Measurements from ENCODE around the gene LGI1.

The LGI1 gene

GRCh38 chr10:93762979-93763391 is 5.2 kb downstream of the LGI1 start:
- DNase-seq (ENCODE audit: low spot score) = no peak
- H3K27me3 Mint-ChIP-seq (ENCODE audit: low read depth) = peaks cover 30% of the 10 kb centered on the region
- H3K4me3 Mint-ChIP-seq = no peak overlapping the region
- H3K36me3 Mint-ChIP-seq (ENCODE audit: low read depth) = no peaks in the 10 kb centered on the region
- no peaks in the 10 kb centered on the region for H3K9me3 Mint-ChIP-seq
- H3K27ac Mint-ChIP-seq = no peak overlapping the region
- H3K4me1 Mint-ChIP-seq (ENCODE audit: low read depth) = no peaks in the 10 kb centered on the region

GRCh38 chr10:93766918-93767317 is 9.2 kb downstream of the LGI1 start:
- Mint-ChIP-seq H3K4me3 (no peak overlapping the region), H3K4me1 (ENCODE audit: low read depth) (no peaks in the 10 kb centered on the region), H3K36me3 (ENCODE audit: low read depth) (no peaks in the 10 kb centered on the region), H3K27ac (no peak overlapping the region), H3K27me3 (ENCODE audit: low read depth) (peaks cover 7% of the 10 kb centered on the region), H3K9me3 (no peaks in the 10 kb centered on the region)
- no peak for DNase-seq (ENCODE audit: low spot score)

GRCh38 chr10:93767724-93768399 is 10.1 kb downstream of the LGI1 start:
- Mint-ChIP-seq H3K27ac (no peak overlapping the region), H3K9me3 (no peaks in the 10 kb centered on the region), H3K4me1 (ENCODE audit: low read depth) (no peaks in the 10 kb centered on the region), H3K4me3 (no peak overlapping the region), H3K27me3 (ENCODE audit: low read depth) (peaks cover 7% of the 10 kb centered on the region), H3K36me3 (ENCODE audit: low read depth) (no peaks in the 10 kb centered on the region)
- DNase-seq (ENCODE audit: low spot score) = no peak

GRCh38 chr10:93768892-93769291 is 11.2 kb downstream of the LGI1 start:
- no peaks in the 10 kb centered on the region for H3K36me3 Mint-ChIP-seq (ENCODE audit: low read depth)
- no peak for DNase-seq (ENCODE audit: low spot score)
- H3K4me1 Mint-ChIP-seq (ENCODE audit: low read depth) = no peaks in the 10 kb centered on the region
- H3K4me3 Mint-ChIP-seq = no peak overlapping the region
- H3K27me3 Mint-ChIP-seq (ENCODE audit: low read depth) = peaks cover 7% of the 10 kb centered on the region
- no peak overlapping the region for H3K27ac Mint-ChIP-seq
- H3K9me3 Mint-ChIP-seq = no peaks in the 10 kb centered on the region

- no peaks in the 10 kb centered on the region for H3K9me3 Mint-ChIP-seq
- peaks cover 14% of the 10 kb centered on the region for H3K27me3 Mint-ChIP-seq (ENCODE audit: low read depth)
- no peak overlapping the region for H3K4me3 Mint-ChIP-seq
- no peaks in the 10 kb centered on the region for H3K4me1 Mint-ChIP-seq (ENCODE audit: low read depth)
- DNase-seq (ENCODE audit: low spot score) = no peak
- H3K27ac Mint-ChIP-seq = no peak overlapping the region
- no peaks in the 10 kb centered on the region for H3K36me3 Mint-ChIP-seq (ENCODE audit: low read depth)
Observed at GRCh38 chr10:93771354-93771753, 13.6 kb downstream of the LGI1 start.

- Mint-ChIP-seq H3K9me3 (no peaks in the 10 kb centered on the region), H3K36me3 (ENCODE audit: low read depth) (no peaks in the 10 kb centered on the region), H3K4me3 (no peak overlapping the region), H3K27me3 (ENCODE audit: low read depth) (peaks cover 13% of the 10 kb centered on the region), H3K4me1 (ENCODE audit: low read depth) (no peaks in the 10 kb centered on the region), H3K27ac (no peak overlapping the region)
- no peak for DNase-seq (ENCODE audit: low spot score)
Observed at GRCh38 chr10:93773120-93773519, 15.4 kb downstream of the LGI1 start.

GRCh38 chr10:93773705-93774104 is 16.0 kb downstream of the LGI1 start:
- Mint-ChIP-seq H3K4me3 (no peak overlapping the region), H3K27me3 (ENCODE audit: low read depth) (peaks cover 13% of the 10 kb centered on the region), H3K36me3 (ENCODE audit: low read depth) (no peaks in the 10 kb centered on the region), H3K27ac (no peak overlapping the region), H3K4me1 (ENCODE audit: low read depth) (no peaks in the 10 kb centered on the region), H3K9me3 (no peaks in the 10 kb centered on the region)
- no peak for DNase-seq (ENCODE audit: low spot score)

- no peaks in the 10 kb centered on the region for H3K4me1 Mint-ChIP-seq (ENCODE audit: low read depth)
- H3K27me3 Mint-ChIP-seq (ENCODE audit: low read depth) = peaks cover 9% of the 10 kb centered on the region
- H3K9me3 Mint-ChIP-seq = no peaks in the 10 kb centered on the region
- H3K27ac Mint-ChIP-seq = no peak overlapping the region
- H3K4me3 Mint-ChIP-seq = no peak overlapping the region
- no peaks in the 10 kb centered on the region for H3K36me3 Mint-ChIP-seq (ENCODE audit: low read depth)
- no peak for DNase-seq (ENCODE audit: low spot score)
Observed at GRCh38 chr10:93775356-93775755, 17.6 kb downstream of the LGI1 start.

GRCh38 chr10:93777092-93777491 is 19.4 kb downstream of the LGI1 start:
- H3K27ac Mint-ChIP-seq = no peak overlapping the region
- H3K9me3 Mint-ChIP-seq = no peaks in the 10 kb centered on the region
- no peaks in the 10 kb centered on the region for H3K4me1 Mint-ChIP-seq (ENCODE audit: low read depth)

GRCh38 chr10:93784059-93784458 is 26.3 kb downstream of the LGI1 start:
- peaks cover 2% of the 10 kb centered on the region for H3K27me3 Mint-ChIP-seq (ENCODE audit: low read depth)
- H3K36me3 Mint-ChIP-seq (ENCODE audit: low read depth) = no peaks in the 10 kb centered on the region
- no peaks in the 10 kb centered on the region for H3K9me3 Mint-ChIP-seq
- H3K4me1 Mint-ChIP-seq (ENCODE audit: low read depth) = no peaks in the 10 kb centered on the region
- no peak for DNase-seq (ENCODE audit: low spot score)
- no peak overlapping the region for H3K4me3 Mint-ChIP-seq
- no peak overlapping the region for H3K27ac Mint-ChIP-seq

More at GRCh38 chr10:93777092-93777491, 19.4 kb downstream of the LGI1 start:
- peaks cover 9% of the 10 kb centered on the region for H3K27me3 Mint-ChIP-seq (ENCODE audit: low read depth)
- no peaks in the 10 kb centered on the region for H3K36me3 Mint-ChIP-seq (ENCODE audit: low read depth)
- no peak overlapping the region for H3K4me3 Mint-ChIP-seq
- no peak for DNase-seq (ENCODE audit: low spot score)

GRCh38 chr10:93788413-93789208 is 30.9 kb downstream of the LGI1 start:
- Mint-ChIP-seq H3K4me1 (ENCODE audit: low read depth) (no peaks in the 10 kb centered on the region), H3K27ac (no peak overlapping the region), H3K9me3 (no peaks in the 10 kb centered on the region), H3K36me3 (ENCODE audit: low read depth) (no peaks in the 10 kb centered on the region), H3K27me3 (ENCODE audit: low read depth) (peaks cover 12% of the 10 kb centered on the region), H3K4me3 (no peak overlapping the region)
- no peak for DNase-seq (ENCODE audit: low spot score)

GRCh38 chr10:93790439-93790838 is 32.7 kb downstream of the LGI1 start:
- Mint-ChIP-seq H3K9me3 (no peaks in the 10 kb centered on the region), H3K36me3 (ENCODE audit: low read depth) (no peaks in the 10 kb centered on the region), H3K27me3 (ENCODE audit: low read depth) (peaks cover 12% of the 10 kb centered on the region), H3K4me3 (no peak overlapping the region), H3K27ac (no peak overlapping the region), H3K4me1 (ENCODE audit: low read depth) (no peaks in the 10 kb centered on the region)
- no peak for DNase-seq (ENCODE audit: low spot score)

- H3K4me3 Mint-ChIP-seq = no peak overlapping the region
- no peaks in the 10 kb centered on the region for H3K36me3 Mint-ChIP-seq (ENCODE audit: low read depth)
- H3K27ac Mint-ChIP-seq = no peak overlapping the region
- no peaks in the 10 kb centered on the region for H3K4me1 Mint-ChIP-seq (ENCODE audit: low read depth)
- H3K9me3 Mint-ChIP-seq = no peaks in the 10 kb centered on the region
- peaks cover 4% of the 10 kb centered on the region for H3K27me3 Mint-ChIP-seq (ENCODE audit: low read depth)
- DNase-seq (ENCODE audit: low spot score) = no peak
Observed at GRCh38 chr10:93796167-93796566, 38.4 kb downstream of the LGI1 start.

- Mint-ChIP-seq H3K4me3 (no peak overlapping the region), H3K9me3 (no peaks in the 10 kb centered on the region), H3K4me1 (ENCODE audit: low read depth) (no peaks in the 10 kb centered on the region), H3K36me3 (ENCODE audit: low read depth) (no peaks in the 10 kb centered on the region), H3K27ac (no peak overlapping the region), H3K27me3 (ENCODE audit: low read depth) (peaks cover 2% of the 10 kb centered on the region)
- DNase-seq (ENCODE audit: low spot score) = no peak
Observed at GRCh38 chr10:93797825-93798224, 40.1 kb downstream of the LGI1 start.

Data from T-helper 2 cell treated with Interferon-gamma antibody and Interleukin-4, amounts not matched to agents 5 μg/mL and 100 μg/mL, for 36 hours (primary cell).